HL-60 (cell line): ENCODE results near the gene RPS14.

Source experiments
- GABPA ChIP-seq: IDR thresholded peaks from 2 replicates; pipeline ENCODE4 v1.6.1; 2012; ENCODE audit warnings: low read depth
- POLR2AphosphoS5 ChIP-seq: IDR thresholded peaks from 2 replicates; pipeline ENCODE4 v1.6.1; 2012; ENCODE audit warnings: low read depth
- SPI1 ChIP-seq: IDR thresholded peaks from 2 replicates; pipeline ENCODE4 v1.6.1; 2012; ENCODE audit warnings: low read depth, mild to moderate bottlenecking, borderline replicate concordance
- TF ChIP-seq, protein P1 (sequence below): IDR thresholded peaks from one replicate; pipeline ENCODE4 v1.5.1; 2011; ENCODE audit warnings: low read length, control low read depth, inconsistent platforms; ENCODE audit not compliant: insufficient read depth
- TF ChIP-seq, protein P2 (sequence below): IDR thresholded peaks from 2 replicates; pipeline ENCODE4 v1.6.1; 2012; ENCODE audit warnings: low read depth; ENCODE audit not compliant: insufficient replicate concordance

DNA sequence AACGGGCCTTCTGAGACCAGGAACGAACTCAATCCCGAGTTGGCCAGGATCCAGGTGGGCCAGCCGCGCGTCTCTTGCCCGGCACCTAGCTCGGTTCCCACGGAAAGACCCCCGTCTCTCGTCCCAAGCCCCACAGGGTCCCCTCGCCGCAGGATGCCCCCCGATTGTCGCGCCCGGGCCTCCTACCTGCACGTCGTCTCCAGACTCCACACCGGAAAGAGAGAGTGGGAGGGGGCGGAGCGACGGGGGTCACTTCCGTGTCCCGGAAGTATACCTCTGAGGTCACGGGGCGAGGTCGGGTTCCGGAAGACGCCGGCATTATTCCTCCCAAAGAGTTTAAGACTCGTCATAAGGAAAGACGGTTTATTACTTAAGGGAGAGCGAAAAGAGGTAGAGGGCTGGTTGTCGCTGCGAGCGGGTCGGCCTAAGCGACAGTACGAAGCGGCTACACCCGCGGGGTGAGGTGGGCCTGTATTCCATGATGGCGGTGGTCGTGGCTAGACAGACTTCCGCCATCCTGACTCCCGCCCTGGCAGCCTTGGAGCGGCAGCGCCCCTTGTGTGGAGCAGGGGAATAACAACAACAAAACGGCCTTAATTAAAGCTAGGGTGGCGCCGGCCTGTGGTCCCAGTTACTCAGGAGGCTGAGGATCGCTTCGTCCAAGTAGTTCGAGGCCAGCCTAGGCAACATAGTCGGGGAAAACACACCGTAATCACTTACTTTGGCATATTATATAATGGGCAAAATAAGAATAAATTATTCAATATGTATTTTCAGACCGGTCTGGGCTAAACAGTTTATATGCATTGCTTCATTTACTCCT, at the start of gene RPS14:
- TF ChIP-seq POLR2AphosphoS5 (peak; percentile 98), GABPA (peak; percentile 96), SPI1 (peak; percentile 53; the same call in 1 of the 2 replicates)
- TF ChIP-seq, protein P1, sequence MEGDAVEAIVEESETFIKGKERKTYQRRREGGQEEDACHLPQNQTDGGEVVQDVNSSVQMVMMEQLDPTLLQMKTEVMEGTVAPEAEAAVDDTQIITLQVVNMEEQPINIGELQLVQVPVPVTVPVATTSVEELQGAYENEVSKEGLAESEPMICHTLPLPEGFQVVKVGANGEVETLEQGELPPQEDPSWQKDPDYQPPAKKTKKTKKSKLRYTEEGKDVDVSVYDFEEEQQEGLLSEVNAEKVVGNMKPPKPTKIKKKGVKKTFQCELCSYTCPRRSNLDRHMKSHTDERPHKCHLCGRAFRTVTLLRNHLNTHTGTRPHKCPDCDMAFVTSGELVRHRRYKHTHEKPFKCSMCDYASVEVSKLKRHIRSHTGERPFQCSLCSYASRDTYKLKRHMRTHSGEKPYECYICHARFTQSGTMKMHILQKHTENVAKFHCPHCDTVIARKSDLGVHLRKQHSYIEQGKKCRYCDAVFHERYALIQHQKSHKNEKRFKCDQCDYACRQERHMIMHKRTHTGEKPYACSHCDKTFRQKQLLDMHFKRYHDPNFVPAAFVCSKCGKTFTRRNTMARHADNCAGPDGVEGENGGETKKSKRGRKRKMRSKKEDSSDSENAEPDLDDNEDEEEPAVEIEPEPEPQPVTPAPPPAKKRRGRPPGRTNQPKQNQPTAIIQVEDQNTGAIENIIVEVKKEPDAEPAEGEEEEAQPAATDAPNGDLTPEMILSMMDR = peak; percentile 92
- TF ChIP-seq, protein P2, sequence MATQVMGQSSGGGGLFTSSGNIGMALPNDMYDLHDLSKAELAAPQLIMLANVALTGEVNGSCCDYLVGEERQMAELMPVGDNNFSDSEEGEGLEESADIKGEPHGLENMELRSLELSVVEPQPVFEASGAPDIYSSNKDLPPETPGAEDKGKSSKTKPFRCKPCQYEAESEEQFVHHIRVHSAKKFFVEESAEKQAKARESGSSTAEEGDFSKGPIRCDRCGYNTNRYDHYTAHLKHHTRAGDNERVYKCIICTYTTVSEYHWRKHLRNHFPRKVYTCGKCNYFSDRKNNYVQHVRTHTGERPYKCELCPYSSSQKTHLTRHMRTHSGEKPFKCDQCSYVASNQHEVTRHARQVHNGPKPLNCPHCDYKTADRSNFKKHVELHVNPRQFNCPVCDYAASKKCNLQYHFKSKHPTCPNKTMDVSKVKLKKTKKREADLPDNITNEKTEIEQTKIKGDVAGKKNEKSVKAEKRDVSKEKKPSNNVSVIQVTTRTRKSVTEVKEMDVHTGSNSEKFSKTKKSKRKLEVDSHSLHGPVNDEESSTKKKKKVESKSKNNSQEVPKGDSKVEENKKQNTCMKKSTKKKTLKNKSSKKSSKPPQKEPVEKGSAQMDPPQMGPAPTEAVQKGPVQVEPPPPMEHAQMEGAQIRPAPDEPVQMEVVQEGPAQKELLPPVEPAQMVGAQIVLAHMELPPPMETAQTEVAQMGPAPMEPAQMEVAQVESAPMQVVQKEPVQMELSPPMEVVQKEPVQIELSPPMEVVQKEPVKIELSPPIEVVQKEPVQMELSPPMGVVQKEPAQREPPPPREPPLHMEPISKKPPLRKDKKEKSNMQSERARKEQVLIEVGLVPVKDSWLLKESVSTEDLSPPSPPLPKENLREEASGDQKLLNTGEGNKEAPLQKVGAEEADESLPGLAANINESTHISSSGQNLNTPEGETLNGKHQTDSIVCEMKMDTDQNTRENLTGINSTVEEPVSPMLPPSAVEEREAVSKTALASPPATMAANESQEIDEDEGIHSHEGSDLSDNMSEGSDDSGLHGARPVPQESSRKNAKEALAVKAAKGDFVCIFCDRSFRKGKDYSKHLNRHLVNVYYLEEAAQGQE = peak; percentile 84
